ENCODE results near the gene KLRG1.

- TF ChIP-seq MYC (IDR thresholded peaks at IDR 0.05; ENCODE audit: low read depth, low read length), result no peak
- TF ChIP-seq POLR2A (IDR thresholded peaks at IDR 0.05; ENCODE audit: extremely low read depth, insufficient read length), result no peak
These were observed 37.6 kb upstream of the KLRG1 start for GRCh38 chr12:8951744-8952143.

All from NB4 (cell line).